OCI-LY3 (cell line): Measurements from ENCODE around the gene MYL4.

Experiments
- EZH2phosphoT487 ChIP-seq: fragments of 200-600 bp; shearing (Covaris generic); IDR thresholded peaks from 2 replicates; pipeline ENCODE4 v1.6.1; 2018; ENCODE audit warnings: antibody characterized with exemption, mixed run types, low read depth
- TF ChIP-seq, protein P1 (sequence below): fragments of 200-600, 300-600 bp; sonication (generic); IDR thresholded peaks from 2 replicates; pipeline ENCODE4 v1.5.1; 2014; ENCODE audit warnings: antibody characterized with exemption, low read length, low read depth

DNA sequence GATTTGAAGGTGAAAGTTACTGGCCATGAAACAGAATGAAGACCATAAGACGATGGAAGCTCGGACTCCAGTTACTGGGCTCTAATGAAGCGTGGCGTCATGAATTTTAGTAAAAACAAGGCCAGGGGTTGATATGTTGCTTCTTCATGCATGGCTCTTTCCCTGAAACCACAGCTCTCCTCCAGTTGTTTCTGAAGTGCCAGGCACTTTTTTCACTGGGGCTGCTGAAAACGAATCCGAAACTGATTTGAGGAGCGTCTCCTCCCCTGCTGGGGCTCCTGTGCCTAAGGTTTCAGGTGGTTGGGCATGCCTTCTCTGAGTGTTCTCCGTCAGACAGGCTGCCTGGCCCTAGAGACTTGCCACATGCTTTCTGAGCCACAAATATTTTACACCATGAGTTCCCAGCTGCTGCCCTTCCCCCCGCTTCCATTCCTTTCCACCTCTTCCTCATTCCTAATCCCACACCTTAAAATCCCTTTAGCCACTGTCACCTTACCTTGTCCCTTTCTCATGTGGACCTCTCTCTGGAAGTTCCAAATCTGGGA, 3.7 kb upstream of the MYL4 start:
- TF ChIP-seq, protein P1, sequence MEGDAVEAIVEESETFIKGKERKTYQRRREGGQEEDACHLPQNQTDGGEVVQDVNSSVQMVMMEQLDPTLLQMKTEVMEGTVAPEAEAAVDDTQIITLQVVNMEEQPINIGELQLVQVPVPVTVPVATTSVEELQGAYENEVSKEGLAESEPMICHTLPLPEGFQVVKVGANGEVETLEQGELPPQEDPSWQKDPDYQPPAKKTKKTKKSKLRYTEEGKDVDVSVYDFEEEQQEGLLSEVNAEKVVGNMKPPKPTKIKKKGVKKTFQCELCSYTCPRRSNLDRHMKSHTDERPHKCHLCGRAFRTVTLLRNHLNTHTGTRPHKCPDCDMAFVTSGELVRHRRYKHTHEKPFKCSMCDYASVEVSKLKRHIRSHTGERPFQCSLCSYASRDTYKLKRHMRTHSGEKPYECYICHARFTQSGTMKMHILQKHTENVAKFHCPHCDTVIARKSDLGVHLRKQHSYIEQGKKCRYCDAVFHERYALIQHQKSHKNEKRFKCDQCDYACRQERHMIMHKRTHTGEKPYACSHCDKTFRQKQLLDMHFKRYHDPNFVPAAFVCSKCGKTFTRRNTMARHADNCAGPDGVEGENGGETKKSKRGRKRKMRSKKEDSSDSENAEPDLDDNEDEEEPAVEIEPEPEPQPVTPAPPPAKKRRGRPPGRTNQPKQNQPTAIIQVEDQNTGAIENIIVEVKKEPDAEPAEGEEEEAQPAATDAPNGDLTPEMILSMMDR = no peak
- no peak for TF ChIP-seq EZH2phosphoT487
